Measurements from ENCODE around the gene FLOT2. TPM values are rescaled to one million over a fixed set of nuclear protein-coding genes. Genes with fewer than 3 reads are reported as not detected.

The FLOT2 gene
- total RNA-seq, 3 donors from 2014 or later (not counting 1 experiment from before 2014, with no cell fraction given), result 132 to 152 (median 152) TPM

GRCh38 chr17:28854457-28855335 lies 42.8 kb downstream of the FLOT2 start, which contains the start of gene ERAL1:
Gene ERAL1, plus strand, starts transcription at chr17:28855016. Its CDS starts 19 bp downstream, at chr17:28855035.
- 1% methylated on average over 37 of the region's 42 CpGs for WGBS (ENCODE audit: insufficient coverage)
- Mint-ChIP-seq H3K4me3 (peak within 1 kb of the TSS; percentile 98), H3K27me3 (ENCODE audit: low read depth in 2 of 2) (no peaks in the 10 kb centered on the region), H3K27ac (peak within 1 kb of the TSS; percentile 85 to 92), H3K4me1 (peaks cover 14% of the 10 kb centered on the region in 2 donors), H3K9me3 (no peaks in the 10 kb centered on the region), H3K36me3 (no peaks in the 10 kb centered on the region)
- no peaks in the 10 kb centered on the region for H3K9me3 ChIP-seq (ENCODE audit: control insufficient read depth, insufficient read depth, low read length)
- H3K4me1 ChIP-seq (ENCODE audit: control insufficient read depth, insufficient read depth, low read length), result peaks cover 13% of the 10 kb centered on the region
- peak within 1 kb of the TSS; percentile 90 for H3K4me3 ChIP-seq (ENCODE audit: low read length)
- ATAC-seq (peak; percentile 99), DNase-seq (peak; percentile 78 to 90)
- no peak for TF ChIP-seq CTCF (IDR thresholded peaks at IDR 0.05)
- no peaks in the 10 kb centered on the region for H3K27me3 ChIP-seq (ENCODE audit: control insufficient read depth, insufficient read depth, low read length)
- peaks cover 18% of the 10 kb centered on the region for H3K36me3 ChIP-seq (ENCODE audit: control insufficient read depth, insufficient read depth, low read length)
- intact Hi-C loops (cut with micrococcal nuclease), result loop anchor here (1.0 kb wide), 1 partner anchor 12 kb away; the partner anchor contains the start of gene FAM222B
- peak within 1 kb of the TSS; percentile 66 for H3K27ac ChIP-seq (ENCODE audit: low read length)

- Histone ChIP-seq H3K36me3 (ENCODE audit: control insufficient read depth, insufficient read depth, low read length) (peaks cover 8% of the 10 kb centered on the region), H3K27me3 (ENCODE audit: control insufficient read depth, insufficient read depth, low read length) (no peaks in the 10 kb centered on the region), H3K4me3 (ENCODE audit: low read length) (no peak overlapping the region), H3K27ac (ENCODE audit: low read length) (no peak overlapping the region), H3K9me3 (ENCODE audit: control insufficient read depth, insufficient read depth, low read length) (no peaks in the 10 kb centered on the region), H3K4me1 (ENCODE audit: control insufficient read depth, insufficient read depth, low read length) (peaks cover 13% of the 10 kb centered on the region)
- Mint-ChIP-seq H3K4me1 (peaks cover 14% of the 10 kb centered on the region in 2 donors), H3K27me3 (ENCODE audit: low read depth in 2 of 2) (no peaks in the 10 kb centered on the region), H3K36me3 (no peaks in the 10 kb centered on the region), H3K9me3 (no peaks in the 10 kb centered on the region), H3K4me3 (peak overlapping the region; percentile 31), H3K27ac (no peak overlapping the region)
- intact Hi-C loops (cut with micrococcal nuclease), result no loop called here
- ATAC-seq, result no peak
- TF ChIP-seq CTCF (IDR thresholded peaks at IDR 0.05), result no peak
- WGBS (ENCODE audit: insufficient coverage), result 93% methylated on average over 2 of the region's 2 CpGs
- no peak for DNase-seq
Observed at GRCh38 chr17:28853295-28853694, 44.2 kb downstream of the FLOT2 start.

- Mint-ChIP-seq H3K4me1 (peaks cover 1 to 2% of the 10 kb centered on the region in 2 donors), H3K9me3 (no peaks in the 10 kb centered on the region), H3K27me3 (ENCODE audit: low read depth in 2 of 2) (no peaks in the 10 kb centered on the region), H3K27ac (no peak overlapping the region), H3K4me3 (no peak overlapping the region), H3K36me3 (no peaks in the 10 kb centered on the region)
- no peaks in the 10 kb centered on the region for H3K27me3 ChIP-seq (ENCODE audit: control insufficient read depth, insufficient read depth, low read length)
- no peak for ATAC-seq
- H3K4me3 ChIP-seq (ENCODE audit: low read length), result no peak overlapping the region
- DNase-seq, result no peak
- H3K4me1 ChIP-seq (ENCODE audit: control insufficient read depth, insufficient read depth, low read length), result peaks cover 3% of the 10 kb centered on the region
- H3K9me3 ChIP-seq (ENCODE audit: control insufficient read depth, insufficient read depth, low read length), result no peaks in the 10 kb centered on the region
- TF ChIP-seq CTCF (IDR thresholded peaks at IDR 0.05), result no peak
- intact Hi-C loops (cut with micrococcal nuclease), result loop anchor here (10.0 kb wide), 1 partner anchor 46 kb away; the partner anchor contains the start of gene FLOT2
- no peak overlapping the region for H3K27ac ChIP-seq (ENCODE audit: low read length)
- no peaks in the 10 kb centered on the region for H3K36me3 ChIP-seq (ENCODE audit: control insufficient read depth, insufficient read depth, low read length)
- 33% methylated on average over 2 of the region's 5 CpGs for WGBS (ENCODE audit: insufficient coverage)
Observed at GRCh38 chr17:28849281-28849680, 48.3 kb downstream of the FLOT2 start.
